HG03442 (cell line): ENCODE measurements around the gene TM4SF1.

Experiments used
- ATAC-seq: cut with Tn5 transposase; IDR thresholded peaks from one replicate; pipeline ENCODE4 v1.9.1; 2021; ENCODE audit warnings: mild to moderate bottlenecking, moderate library complexity; ENCODE audit not compliant: unreplicated experiment

The TM4SF1 gene, protein sequence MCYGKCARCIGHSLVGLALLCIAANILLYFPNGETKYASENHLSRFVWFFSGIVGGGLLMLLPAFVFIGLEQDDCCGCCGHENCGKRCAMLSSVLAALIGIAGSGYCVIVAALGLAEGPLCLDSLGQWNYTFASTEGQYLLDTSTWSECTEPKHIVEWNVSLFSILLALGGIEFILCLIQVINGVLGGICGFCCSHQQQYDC

DNA sequence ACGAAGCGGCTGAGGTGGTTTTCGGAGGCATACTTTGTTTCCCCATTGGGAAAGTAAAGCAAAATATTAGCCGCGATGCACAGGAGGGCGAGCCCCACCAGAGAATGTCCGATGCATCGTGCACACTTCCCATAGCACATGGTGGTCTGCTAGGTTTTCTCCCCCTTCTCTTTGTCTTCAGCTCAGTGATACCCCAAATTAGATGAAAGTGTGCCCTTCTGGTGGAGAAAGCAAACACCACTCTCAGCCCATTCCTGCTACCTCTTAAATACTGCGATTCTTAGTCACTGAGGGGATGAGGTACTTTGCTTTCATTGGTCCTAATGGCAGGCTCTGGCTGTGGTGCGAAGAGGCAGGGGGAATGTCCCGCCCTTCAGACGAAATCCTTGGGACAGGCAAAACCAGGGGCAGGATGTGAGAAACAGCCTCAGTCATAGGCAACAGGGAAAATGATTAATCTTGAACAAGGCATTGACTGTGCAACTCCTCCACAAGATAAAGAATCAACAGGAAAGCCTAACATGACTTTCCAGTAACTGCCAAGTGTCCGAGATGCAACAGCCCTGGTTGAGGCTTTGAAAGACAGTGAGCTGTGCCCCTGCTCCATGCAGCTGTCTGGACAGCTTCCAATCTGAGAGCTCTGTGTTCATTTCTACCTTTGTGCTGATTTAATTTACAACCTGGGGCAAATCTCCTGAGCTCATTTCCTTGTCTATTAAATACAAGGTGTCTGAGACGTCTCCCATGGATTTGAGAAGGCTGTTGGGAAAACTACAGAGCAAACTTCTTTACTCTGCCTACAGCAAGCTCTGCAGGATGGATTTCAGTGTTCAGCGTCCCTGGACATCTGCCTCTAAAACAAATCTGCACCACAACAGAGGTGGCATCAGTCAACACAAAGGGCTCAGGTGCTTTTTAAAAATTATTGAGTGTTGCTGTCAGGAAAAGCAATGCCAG lies at the start of gene TM4SF1:
Gene TM4SF1, minus strand, starts transcription at position 242 of the 957 bp plus-strand sequence. Its CDS starts 102 bp downstream, at position 140.
- no peak for ATAC-seq

DNA sequence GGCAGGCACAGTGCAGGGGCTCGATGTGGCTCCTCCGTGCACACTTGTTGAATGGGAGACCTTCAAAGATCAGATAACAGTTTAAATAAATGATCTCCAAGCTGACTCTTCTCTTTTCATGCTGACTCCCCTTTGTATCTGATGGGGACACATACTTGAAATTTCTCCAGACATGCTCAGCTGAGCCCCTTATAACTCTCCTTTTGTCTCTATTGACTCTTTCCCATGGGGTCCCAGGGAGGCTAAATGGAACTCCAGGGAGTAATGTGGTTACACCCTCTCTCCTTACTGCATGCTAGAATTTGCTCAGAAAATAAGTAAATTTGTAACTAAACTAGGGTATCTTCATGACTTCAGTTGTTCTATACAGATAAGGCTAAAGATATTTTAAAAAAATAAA lies 48.9 kb upstream of the TM4SF1 start:
- ATAC-seq, result no peak

- no peak for ATAC-seq
These were observed 47.5 kb upstream of the TM4SF1 start for GRCh38 chr3:149424918-149425317.

GRCh38 chr3:149421764-149422163 lies 44.3 kb upstream of the TM4SF1 start:
- ATAC-seq, result no peak

- no peak for ATAC-seq
These were observed 42.4 kb upstream of the TM4SF1 start for GRCh38 chr3:149419816-149420215.

- no peak for ATAC-seq
These were observed 40.3 kb upstream of the TM4SF1 start for GRCh38 chr3:149417727-149418126.

GRCh38 chr3:149417174-149417573 lies 39.7 kb upstream of the TM4SF1 start:
- ATAC-seq, result peak; percentile 85

GRCh38 chr3:149415484-149415883 lies 38.0 kb upstream of the TM4SF1 start:
- ATAC-seq, result no peak

DNA sequence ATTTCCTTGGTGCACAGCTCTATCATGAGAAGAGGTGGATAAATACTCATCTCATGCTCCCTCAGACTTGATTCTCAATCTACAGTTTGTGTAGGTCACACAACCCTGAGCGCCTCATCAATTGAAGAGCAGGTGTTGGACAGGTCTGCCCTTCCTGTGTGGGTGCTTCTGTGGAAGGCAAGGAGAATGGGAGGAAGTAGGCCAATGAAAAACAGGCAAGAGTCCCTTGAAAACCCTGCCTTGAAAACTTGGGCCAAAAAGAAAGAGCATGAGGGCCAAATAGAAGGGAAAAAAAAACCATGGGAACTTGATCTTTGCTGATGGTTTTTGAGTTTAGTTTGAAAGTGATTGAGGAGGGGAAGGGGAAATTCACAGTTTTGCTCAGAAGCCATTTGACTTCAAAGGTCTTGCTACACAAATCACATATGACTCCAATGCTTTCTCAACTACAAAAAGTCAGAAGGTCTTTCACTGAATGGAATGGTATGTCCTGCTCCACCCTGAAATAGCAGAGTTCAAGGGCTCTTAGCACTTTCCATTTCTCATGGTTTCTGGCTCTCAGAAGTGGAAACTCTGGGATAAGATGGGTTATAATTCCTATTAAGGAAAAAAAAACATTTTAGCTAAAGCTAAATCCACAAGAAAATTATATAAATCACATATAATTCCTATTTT lies 37.2 kb upstream of the TM4SF1 start:
- no peak for ATAC-seq

- ATAC-seq, result no peak
These were observed 34.1 kb upstream of the TM4SF1 start for GRCh38 chr3:149411583-149411982.

DNA sequence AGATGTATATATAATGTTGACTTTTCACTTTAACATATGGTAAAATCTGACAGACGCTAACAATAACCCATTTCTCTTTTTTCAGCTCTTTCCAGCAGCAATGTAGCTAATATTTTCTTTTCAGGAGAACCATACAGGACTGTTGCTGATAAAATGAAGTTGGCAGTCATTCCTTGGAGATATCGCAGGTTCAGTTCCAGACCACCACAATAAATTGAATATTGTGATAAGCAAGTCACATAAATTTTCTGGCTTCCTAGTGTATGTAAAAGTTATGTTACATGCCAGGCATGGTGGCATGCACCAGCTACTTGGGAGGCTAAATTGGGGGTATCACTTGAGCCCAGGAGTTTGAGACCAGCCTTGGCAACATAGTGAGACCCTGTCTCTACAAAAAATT lies 31.9 kb upstream of the TM4SF1 start:
- no peak for ATAC-seq

DNA sequence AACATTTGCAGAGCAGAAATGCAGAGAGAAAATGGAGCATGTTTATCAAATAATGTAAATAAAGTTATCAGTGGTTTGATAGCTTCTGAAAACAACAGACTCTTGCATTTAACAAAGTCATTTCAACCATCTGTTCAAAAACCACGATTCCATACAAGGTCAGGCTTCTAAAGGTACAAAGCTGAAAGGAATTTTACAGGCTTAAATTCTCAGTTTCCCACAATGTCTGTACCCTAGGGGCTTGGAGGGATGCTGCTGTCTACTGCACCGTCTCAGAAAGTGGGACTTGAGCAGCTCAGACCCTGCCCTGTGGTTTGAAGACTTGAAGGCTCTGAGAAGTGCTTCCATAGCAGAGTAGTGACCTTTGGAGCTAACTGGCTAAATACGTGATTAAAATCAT lies 30.4 kb upstream of the TM4SF1 start:
- no peak for ATAC-seq

GRCh38 chr3:149406244-149406752 lies 28.8 kb upstream of the TM4SF1 start:
- no peak for ATAC-seq

DNA sequence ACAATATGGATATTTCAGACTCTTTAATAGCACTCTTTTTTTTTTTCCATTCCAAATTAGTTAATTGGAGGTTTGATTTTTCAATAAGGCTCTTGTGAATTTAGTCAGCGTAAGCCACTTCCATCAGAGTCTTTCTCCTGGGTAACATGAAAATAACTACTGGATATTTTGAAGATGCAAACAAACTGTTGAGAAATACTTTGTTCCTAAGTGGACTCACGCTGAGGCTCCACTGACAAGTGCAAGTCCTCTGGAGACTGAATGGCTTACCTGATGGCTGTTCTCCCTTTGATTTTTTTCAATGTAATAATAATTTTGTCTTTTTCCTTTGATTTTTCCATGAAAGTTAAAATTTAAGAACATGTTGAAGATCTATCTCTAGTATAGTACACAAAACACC lies 26.0 kb upstream of the TM4SF1 start:
- no peak for ATAC-seq

DNA sequence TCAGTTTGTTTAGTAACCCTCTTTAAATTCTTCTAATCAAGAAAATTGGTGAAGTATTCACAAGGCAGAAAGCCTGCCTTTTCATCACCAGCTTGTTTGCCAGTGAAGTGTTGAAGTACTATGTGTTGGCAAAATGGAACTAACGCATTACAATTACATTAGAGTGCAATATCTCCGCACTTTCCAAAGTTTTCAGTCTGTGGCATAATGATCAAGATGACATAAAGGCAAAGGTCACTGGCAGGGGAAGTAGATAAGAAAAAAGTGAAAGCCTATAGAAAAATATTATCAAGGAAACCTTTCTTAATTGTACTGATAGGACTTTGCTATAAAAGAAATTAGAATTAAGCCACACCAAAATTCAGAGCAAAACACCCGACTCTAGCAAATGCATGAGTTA lies 25.0 kb upstream of the TM4SF1 start:
- ATAC-seq, result no peak

GRCh38 chr3:149401926-149402310 lies 24.5 kb upstream of the TM4SF1 start:
- ATAC-seq, result no peak

DNA sequence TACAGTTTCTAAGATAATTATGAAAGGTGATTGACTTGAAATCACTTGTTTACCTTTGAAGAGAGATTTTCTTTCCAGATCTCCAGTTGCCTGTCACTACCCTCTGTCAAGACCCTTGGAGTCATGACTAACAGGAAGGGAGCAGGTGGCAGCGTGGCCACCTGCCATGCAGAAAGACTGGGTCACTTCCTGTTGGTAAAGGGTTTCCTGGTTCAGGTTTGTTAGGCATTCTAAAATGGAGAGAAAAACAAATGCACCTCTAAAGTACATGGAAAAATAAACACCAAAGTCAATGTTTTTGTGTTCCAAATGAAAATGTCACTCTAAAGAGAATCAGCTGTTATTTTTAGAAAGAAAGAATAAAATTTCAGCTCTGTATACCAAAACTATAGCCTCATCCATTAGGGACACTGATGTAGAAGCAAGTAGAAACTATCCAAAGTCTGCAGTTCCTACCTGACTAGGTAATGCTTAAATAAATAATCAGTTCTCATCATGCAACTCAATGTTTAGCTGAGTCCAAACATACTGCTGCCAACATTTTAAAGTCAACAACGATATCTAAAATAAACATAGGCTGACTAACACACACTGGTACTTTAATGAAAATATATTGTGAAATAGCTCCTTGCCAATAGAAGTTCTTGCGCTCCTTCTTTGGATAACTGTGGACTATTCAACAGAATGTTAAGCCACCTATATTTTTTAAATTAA lies 23.9 kb upstream of the TM4SF1 start:
- ATAC-seq, result no peak

GRCh38 chr3:149400645-149401044 lies 23.2 kb upstream of the TM4SF1 start:
- ATAC-seq, result no peak

DNA sequence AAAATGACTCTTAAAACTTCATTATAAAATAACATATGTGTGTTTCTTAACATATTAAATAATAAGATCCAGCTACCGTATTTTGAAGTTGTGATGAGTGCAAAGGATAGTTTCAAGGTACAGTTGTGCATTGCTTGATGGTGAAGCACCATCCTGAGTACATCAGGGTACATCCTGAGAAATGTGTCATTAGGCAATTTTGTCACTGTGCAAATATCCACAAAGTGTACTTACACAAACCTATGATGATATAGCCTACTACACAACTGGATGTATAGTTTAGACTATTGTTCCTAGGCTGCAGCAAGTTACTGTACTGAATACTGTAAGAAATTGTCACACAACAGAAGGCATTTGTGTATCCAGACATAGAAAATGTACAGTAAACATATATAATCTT lies 20.8 kb upstream of the TM4SF1 start:
- ATAC-seq, result no peak

DNA sequence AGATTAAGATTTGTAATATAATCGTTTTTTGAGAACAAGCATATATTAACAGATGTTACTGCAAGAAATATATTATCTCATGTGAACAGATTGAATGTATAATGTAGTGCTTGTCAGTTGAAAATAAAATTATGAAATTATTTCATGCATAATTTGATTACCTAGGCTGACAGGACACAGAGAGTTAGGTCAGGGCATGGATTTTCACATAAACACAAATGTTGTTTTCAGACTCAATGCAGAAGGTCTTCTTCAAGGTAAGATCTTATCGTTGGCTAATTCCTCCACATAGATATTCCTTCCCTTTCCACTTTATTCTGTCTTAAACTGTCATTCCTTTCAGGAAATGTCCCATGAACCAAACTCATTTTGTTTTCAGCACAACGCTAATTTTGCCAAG lies 20.1 kb upstream of the TM4SF1 start:
- no peak for ATAC-seq

- no peak for ATAC-seq
These were observed 19.0 kb upstream of the TM4SF1 start for GRCh38 chr3:149396476-149396875.
